A549 (cell line): ENCODE results near the gene BARX2.

Experiments used
- CHD4 ChIP-seq: fragments of 200-600 bp; sonication (generic); IDR thresholded peaks from 2 replicates; pipeline ENCODE4 v1.6.1; 2016; ENCODE audit warnings: antibody characterized with exemption, mild to moderate bottlenecking, borderline replicate concordance
- CTCF ChIP-seq: fragments of >200 bp; sonication (Bioruptor Twin); formaldehyde crosslinking; IDR thresholded peaks from 3 replicates; pipeline ENCODE4 v1.5.1; 2016
- EP300 ChIP-seq, 2 experiments: fragments of >200 bp; sonication (Bioruptor Twin); formaldehyde crosslinking; IDR thresholded peaks; 2 replicates in 1 of 2; 3 replicates in 1 of 2; pipeline ENCODE4 v1.6.1; 2016 to 2017
- JUNB ChIP-seq: fragments of >200 bp; sonication (Bioruptor Twin); formaldehyde crosslinking; IDR thresholded peaks from 2 replicates; pipeline ENCODE4 v1.6.1; 2016
- MAFK ChIP-seq: fragments of 450-650 bp; IDR thresholded peaks from 2 replicates; pipeline ENCODE4 v1.6.1; 2014; ENCODE audit not compliant: partially characterized antibody
- MAX ChIP-seq: IDR thresholded peaks from 2 replicates; pipeline ENCODE4 v1.6.1; 2012
- POLR2A ChIP-seq: IDR thresholded peaks from 2 replicates; pipeline ENCODE4 v1.6.1; 2012; ENCODE audit warnings: mild to moderate bottlenecking, low read length
- RAD21 ChIP-seq, 2 experiments: fragments of >200 bp in 1 of 2; sonication (Bioruptor Twin) in 1 of 2; formaldehyde crosslinking in 1 of 2; IDR thresholded peaks in 1 of 2; conservative IDR thresholded peaks in 1 of 2; 2 replicates in 1 of 2; 3 replicates in 1 of 2; pipeline ENCODE4 v1.6.1; 2012 to 2018; ENCODE audit warnings: inconsistent platforms in 1 of 2
- RFX5 ChIP-seq: fragments of 450-650 bp; IDR thresholded peaks from 2 replicates; pipeline ENCODE4 v1.7.1; 2014; ENCODE audit warnings: antibody characterized with exemption, mild to moderate bottlenecking, moderate library complexity
- USF2 ChIP-seq: fragments of 450-650 bp; IDR thresholded peaks from 2 replicates; pipeline ENCODE4 v1.6.1; 2014; ENCODE audit warnings: antibody characterized with exemption
- ZFP36 ChIP-seq: fragments of 450-650 bp; IDR thresholded peaks from 2 replicates; pipeline ENCODE4 v1.6.1; 2014; ENCODE audit warnings: borderline replicate concordance; ENCODE audit not compliant: partially characterized antibody
- TF ChIP-seq, protein P1 (sequence below): fragments of 250-450 bp; sonication (Bioruptor Pico); IDR thresholded peaks from 2 replicates; pipeline ENCODE4 v1.5.0; 2020; ENCODE audit warnings: low read depth, mild to moderate bottlenecking, moderate library complexity

- TF ChIP-seq POLR2A (no peak), CTCF (no peak), EP300 (IDR thresholded peaks at IDR 0.05) (no peak), MAFK (no peak), RAD21 (conservative IDR thresholded peaks at IDR 0.05 in 1 of 2, IDR thresholded peaks at IDR 0.05 in 1 of 2) (no peak), JUNB (no peak), RFX5 (no peak), MAX (no peak), USF2 (no peak), ZFP36 (no peak), CHD4 (no peak)
- TF ChIP-seq, protein P1, sequence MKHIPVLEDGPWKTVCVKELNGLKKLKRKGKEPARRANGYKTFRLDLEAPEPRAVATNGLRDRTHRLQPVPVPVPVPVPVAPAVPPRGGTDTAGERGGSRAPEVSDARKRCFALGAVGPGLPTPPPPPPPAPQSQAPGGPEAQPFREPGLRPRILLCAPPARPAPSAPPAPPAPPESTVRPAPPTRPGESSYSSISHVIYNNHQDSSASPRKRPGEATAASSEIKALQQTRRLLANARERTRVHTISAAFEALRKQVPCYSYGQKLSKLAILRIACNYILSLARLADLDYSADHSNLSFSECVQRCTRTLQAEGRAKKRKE: no peak
Observed at GRCh38 chr11:129382583-129382982, 6.9 kb downstream of the BARX2 start.
